ENCODE measurements around the gene CEP55.

Gene CEP55

DNA sequence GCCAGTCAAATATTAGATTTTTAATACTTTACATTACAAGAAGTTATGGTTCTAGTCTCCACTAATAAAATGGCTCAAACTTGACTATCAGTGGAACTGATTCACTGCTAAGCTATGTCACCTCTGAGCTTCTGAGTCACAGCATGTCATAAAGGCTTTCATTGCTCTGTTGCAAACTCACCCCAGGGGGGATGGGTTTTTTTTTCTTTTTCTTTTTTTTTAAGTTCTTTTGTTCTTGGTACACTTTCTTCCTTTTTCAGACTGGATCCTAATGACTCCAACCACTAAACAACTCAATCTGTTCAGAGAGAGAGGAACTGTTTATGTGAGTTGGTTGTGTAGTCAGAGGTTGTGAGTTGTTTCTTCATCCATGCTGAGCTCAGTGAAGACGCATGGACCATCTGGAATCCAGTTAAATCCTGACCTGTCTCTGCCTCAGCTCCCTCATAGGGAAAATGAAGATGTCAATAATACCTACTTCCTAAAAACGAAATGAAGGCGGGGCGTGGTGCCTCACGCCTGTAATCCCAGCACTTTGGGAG lies 25.2 kb upstream of the CEP55 start:
- DNase-seq = no peak

DNA sequence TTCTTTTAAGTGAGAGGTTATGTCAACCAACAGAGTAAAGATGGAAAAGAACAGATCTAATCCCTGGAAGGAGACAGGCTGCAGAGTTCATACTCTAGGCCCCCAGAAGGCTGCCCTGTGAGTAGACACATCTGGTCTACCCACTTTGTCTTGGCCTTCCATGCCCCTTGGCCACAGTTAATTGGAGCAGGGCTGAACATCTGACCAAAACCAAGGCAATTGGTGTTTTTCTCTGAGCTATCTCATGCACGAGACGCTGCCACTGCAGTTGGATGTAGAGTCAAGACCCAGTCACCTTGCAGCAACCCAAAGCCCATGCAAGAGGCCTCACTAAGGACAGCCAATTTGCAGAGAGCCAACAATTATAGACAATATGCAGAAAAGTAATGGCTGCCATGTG lies 23.3 kb upstream of the CEP55 start:
- no peak for DNase-seq

DNA sequence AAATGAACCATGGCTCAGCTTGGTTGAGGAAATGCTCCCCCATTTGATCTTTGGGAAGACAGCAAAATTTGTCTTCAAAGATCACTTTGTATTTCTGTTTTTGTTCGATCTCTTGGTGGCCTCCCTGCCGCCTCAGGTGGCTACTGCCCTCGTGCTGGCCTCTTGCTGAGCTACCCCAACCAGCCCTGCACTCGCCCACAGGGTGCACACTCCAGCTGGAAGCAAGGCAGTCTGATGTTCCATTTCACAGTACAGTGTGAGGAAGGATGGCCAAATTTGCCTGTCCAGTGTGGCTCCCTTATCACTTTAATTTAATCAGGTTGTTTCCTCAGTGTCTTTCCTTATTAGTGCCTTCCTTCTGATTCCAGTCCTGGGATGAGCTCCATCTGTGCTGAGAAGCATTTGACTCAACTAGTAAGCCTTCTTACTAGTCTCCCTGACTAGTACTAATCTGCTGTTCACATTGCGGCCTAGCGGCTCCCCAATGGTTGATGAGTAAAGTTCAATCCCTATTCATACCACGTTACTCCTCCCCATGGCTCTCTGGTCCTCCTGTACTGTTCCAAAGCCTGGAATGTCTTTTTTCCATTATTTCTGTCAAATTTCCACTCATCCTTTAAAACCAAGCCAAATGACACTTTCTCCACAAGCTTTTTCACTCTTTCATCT lies 22.5 kb upstream of the CEP55 start:
- DNase-seq = no peak

DNA sequence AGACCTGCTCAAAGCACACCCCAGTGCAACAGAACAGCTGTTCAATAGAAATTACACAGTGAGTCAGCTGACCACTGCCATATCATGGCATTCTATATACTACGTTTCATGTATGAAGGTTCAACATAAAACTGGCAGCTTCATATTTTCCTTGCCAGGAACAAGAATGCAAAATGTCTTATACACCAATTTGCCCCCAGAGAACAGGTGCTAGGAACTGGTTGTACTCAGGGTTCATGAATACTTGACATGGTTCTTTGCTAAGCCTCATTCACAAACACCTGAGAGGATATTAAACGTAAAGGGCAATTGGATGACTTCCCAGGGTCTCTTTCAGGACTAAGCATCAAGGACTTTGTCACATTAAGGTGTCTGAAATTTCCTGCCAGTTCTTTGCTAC lies 21.2 kb upstream of the CEP55 start:
- no peak for DNase-seq

DNA sequence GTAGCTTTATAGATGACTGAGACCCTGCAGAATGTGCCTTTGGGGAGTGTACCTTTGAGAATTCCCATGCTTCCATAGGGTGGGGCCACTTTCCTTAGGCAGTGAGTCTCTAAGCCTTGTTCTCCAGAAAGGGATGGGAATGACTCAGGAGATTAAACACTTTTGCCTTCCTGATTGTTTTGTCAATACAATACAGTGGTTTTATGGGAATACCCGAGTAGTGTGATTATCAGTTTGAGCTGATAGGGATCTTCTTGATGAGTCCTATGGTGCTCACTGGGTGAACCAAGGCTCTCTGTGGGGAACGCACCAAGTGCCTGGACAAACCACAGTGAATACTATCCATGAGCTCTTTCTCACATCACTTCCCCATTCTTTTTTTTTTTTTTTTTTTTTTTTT lies 20.5 kb upstream of the CEP55 start:
- no peak for DNase-seq

DNA sequence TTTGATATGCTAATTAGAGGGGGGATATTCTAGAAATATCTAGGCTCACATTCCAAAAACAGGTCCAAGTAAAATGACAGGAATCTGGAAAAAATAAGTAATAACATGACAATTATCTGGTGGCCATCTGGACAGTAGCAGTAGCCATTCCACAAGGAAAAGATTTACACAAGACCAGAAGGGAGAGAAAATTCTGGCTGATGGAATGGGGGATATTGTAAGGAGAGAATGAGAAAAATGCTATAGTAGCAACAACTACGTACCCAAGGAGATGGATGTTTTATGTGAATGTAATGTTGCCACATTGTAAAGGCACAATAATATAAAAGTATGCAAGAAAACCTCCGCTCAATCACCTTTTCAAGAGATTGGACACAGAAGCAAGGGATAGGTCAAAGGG lies 19.7 kb upstream of the CEP55 start:
- DNase-seq = no peak

- DNase-seq = no peak
These were observed 17.5 kb upstream of the CEP55 start for GRCh38 chr10:93478873-93479272.

DNA sequence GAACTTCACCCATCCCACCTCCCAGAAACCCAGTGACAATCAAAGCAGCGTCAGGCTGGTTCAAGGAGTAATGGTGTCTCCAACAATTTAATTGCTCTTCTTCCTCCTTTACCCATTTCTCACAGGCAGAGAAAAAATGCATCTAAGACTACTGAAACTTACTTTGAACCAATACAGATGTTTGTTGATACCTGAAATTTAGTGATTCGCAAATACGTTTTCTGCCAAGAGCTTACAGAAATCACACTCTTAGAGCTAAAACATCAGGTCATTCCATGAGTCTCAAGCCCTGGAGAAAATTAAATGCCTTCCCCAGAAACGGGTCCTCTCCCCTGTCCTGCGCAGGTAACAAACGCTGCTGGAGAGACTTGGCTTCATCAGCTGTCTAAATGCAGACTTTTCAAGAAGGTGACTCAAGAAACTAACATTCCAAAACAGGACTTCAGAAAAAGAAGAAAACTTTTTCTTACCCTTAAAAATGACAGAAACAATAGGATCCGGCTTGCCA lies 14.7 kb upstream of the CEP55 start:
- DNase-seq = no peak

DNA sequence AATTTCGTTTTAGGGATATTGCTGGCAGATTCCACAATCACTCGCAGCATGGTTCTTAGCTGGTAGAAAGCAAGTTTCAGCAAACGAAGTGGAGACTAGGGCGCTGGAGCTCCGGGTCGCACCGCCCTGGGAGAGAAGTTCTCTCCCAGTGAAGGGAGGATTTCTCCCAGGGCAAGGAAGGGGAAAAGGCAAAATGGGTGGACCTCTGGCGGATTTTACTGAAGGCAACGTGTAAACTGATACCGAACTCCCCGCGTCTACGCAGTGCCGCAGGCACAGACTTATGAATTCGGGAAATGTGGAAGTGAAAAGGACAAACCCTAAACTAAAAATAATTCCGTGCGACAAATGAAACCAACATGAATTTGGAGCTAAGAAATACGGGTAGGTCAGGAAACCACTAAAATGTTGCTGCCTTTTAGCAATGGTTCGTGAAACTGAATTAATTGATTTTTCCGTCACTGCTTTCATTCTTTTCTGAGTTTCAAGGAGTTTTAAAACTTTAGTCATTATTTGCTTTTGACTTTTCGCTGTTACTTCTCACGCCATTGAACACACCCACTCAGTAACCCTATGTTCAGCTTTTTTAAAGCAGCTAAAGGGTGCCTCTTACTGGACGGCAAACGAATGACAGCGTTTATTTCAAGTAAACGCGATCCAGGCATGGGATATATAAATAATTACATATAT lies 14.1 kb upstream of the CEP55 start, which contains the start of gene MYOF:
Gene MYOF (minus strand): TSS at position 190 of the 690 bp plus-strand sequence. CDS start 140 bp downstream, at position 50.
- no peak for DNase-seq

DNA sequence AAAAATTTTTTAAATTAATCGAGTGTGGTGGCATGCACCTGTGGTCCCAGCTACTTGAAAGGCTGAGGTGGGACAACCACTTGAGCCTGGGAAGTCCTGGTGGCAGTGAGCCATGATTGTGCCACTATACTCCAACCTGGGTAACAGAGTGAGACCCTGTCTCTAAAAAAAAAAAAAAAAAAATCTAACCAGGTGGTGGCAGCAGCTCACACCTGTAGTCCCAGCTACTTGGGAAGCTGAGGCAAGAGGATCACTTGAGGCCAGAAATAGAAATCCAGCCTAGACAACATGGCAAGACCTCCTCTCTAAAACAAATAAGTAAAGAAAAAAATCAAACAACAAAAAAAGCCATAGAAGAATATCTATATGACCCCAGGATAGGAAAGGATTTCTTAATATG lies 10.7 kb upstream of the CEP55 start:
- DNase-seq = no peak

DNA sequence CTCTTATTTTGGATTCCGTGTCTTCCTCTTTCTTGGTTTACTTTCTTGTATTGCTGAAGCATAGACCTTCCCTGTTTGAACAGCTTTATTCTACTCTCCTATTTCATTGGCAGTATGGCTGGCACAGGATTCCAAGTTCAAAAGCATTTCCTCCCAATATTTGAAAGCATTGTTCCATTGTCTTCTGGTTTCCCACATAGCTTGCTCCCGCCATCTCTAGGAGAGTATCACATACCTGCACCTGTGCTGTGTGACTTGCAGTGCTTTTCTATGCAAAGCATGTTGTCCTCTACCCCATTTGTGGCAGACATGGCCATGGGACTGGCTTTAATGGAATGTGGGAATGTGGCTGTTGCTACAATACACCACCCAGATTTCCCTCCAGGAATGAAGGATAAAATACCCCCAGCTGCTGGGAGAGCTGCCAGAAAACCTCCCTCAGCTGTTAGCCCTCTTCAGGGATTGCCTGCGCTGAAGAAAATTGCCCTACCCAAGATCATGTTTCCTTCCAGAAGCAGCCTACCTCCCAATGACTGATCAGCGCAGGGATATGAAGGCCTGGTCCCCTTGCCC lies 7.4 kb upstream of the CEP55 start:
- DNase-seq = no peak

- DNase-seq = no peak
These were observed 4.8 kb upstream of the CEP55 start for GRCh38 chr10:93491602-93492121.

- no peak for DNase-seq
These were observed 3.2 kb upstream of the CEP55 start for GRCh38 chr10:93493162-93493561.

- no peak for DNase-seq
These were observed 1.9 kb upstream of the CEP55 start for GRCh38 chr10:93494494-93494893.

DNA sequence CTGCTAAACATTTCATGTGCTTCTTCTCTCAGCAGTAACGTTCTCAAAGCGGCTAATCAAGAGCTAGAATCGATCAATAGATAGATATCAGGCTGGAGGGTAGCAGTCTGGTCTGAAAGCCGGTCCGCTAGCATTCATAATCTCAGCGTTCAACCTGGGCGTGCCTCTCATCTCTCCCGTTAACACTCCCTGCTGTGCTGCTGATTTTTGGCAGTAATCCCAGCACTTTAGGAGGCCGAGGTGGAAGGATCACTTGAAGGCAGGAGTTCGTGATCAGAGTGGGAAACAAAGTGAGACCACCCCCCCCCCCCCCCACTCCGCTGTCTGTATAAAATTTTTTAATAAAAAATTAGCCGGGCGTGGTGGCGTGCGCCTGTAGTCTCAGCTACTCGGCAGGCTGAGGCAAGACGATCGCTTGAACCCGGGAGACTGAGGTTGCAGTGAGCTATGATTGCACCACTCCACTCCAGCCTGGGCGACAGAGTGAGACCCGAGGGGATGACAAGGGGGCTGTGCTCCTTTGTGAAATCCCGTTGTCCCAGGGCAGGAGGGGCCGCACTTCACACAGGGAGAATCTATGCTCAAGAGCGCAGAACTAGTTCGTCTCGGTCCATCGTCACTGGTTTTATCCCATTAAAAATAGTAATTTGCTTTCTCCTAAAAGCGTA lies 624 bp upstream of the CEP55 start:
- no peak for DNase-seq

GRCh38 chr10:93498166-93498565 lies 1.8 kb downstream of the CEP55 start:
- DNase-seq = no peak

DNA sequence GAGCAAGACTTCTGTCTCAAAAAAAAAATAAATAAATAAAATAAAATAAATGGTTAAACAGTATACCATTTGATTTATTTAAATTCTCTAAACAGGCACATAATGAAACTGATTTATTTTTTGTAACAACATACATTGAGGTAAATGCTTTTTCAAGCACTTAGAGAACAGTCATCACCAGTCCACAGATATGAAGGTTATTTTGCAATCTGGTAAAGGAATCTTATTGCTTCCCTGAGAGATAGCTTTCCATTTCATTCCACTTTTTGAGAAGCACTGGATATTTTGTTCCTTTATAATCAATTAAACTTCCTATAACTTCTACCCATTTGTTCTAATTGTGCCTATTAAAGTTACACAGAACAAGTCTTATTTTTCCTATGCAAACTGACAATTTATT lies 5.2 kb downstream of the CEP55 start:
- no peak for DNase-seq

DNA sequence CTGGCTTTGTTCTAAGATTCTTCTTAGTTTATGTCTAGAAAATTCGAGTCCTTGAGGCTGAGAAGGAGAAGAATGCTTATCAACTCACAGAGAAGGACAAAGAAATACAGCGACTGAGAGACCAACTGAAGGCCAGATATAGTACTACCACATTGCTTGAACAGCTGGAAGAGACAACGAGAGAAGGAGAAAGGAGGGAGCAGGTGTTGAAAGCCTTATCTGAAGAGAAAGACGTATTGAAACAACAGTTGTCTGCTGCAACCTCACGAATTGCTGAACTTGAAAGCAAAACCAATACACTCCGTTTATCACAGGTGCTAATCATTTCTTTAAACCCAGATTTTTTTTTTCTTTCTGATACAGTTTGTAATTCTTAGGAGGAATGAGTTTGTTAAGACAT lies 6.7 kb downstream of the CEP55 start:
- DNase-seq = no peak

DNA sequence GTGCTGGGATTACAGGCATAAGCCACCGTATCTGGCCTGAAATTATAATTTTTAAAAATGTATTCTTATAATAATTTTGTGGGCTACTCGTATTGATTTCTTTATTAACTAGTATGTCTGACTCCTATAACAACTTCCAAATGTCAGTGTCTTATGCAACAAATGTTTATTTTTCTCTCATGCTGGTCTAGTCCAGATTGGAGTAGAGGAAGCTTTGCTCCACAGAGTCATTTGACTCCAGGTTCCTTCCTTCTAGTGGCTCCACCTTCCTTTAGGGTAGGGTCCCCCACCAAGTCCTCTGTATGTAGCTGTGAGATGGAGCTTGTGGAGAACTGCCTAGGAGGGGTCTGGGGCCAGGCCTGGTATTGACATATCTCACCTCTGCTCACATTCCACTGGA lies 8.7 kb downstream of the CEP55 start:
- no peak for DNase-seq

GRCh38 chr10:93509816-93510215 lies 13.4 kb downstream of the CEP55 start:
- no peak for DNase-seq

DNA sequence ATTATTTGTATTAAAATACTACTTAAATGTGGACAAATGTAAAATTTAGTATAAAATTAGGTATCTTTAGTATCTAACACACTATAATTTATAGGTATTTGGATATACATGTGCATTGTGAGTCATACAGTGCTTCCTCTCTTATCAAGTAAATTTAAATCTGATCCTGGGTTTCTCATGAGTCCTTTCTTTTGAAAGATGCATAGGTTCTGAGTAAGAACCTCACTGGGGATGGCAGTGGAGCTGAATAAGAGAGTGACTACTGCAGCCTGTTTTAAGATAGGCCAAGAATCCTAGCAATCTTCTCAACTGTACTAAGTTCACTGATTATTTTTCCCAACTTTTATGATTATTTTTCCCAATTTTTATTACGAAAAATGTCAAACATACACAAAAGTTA lies 16.2 kb downstream of the CEP55 start:
- DNase-seq = no peak

GRCh38 chr10:93513091-93513490 lies 16.7 kb downstream of the CEP55 start:
- DNase-seq = no peak

DNA sequence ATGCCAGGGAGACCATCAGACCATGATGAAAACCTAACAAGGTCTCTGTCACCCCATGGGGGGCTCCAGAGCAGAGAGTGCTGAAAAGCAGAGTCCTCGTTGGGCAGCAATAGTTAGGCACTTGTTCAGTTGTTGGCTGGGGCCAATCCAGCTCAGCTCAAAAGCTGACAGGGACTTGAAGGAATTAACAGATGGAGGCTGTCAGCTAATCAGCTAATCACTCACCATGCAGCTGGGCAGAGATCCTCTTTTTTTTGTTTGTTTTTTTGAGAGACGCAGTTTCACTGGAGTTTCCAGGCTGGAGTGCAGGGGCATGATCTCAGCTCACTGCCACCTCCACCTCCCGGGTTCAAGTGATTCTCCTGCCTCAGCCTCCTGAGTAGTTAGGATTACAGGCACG lies 18.1 kb downstream of the CEP55 start:
- no peak for DNase-seq

Measured in GF-D8 (cell line).